CD4-positive, CD25-positive, alpha-beta regulatory T cell (primary cell): Measurements from ENCODE around the gene PPIH. TPM values are rescaled to one million over a fixed set of nuclear protein-coding genes. Genes with fewer than 3 reads are reported as not detected.
"Not testable (repeated sequence)": the region's sequence is repeated elsewhere in the genome, so short reads cannot be mapped to it uniquely, and the experiment has no call there.

ENCODE experiments used
- ATAC-seq, 2 donors: fragments of 150-1000 bp; cut with Tn5 transposase; one replicate each; pipeline ENCODE4 v1.10.0; 2021; ENCODE audit warnings: low read depth in 2 of 2, moderate number of reproducible peaks in 2 of 2, moderate library complexity in 1 of 2
- DNase-seq, 3 donors: peaks; one replicate each; pipeline versions ENCODE4 v3.0.0 to v3.0.0-alpha.2; 2012 to 2022; ENCODE audit warnings: mixed read lengths in 1 of 3
- H3K27ac ChIP-seq: one replicate; pipeline ENCODE4 v1.7.0; 2013; ENCODE audit warnings: mild to moderate bottlenecking, low read length; ENCODE audit not compliant: insufficient read depth, poor library complexity, severe bottlenecking
- H3K27me3 ChIP-seq: one replicate; pipeline ENCODE4 v1.7.0; 2013; ENCODE audit warnings: low read length; ENCODE audit not compliant: control insufficient read depth, insufficient read depth
- H3K36me3 ChIP-seq: one replicate; pipeline ENCODE4 v1.7.0; 2013; ENCODE audit warnings: mild to moderate bottlenecking, low read length, moderate library complexity; ENCODE audit not compliant: control insufficient read depth, insufficient read depth
- H3K4me1 ChIP-seq: 2 replicates; pipeline ENCODE4 v1.7.0; 2013; ENCODE audit warnings: mild to moderate bottlenecking, low read length; ENCODE audit not compliant: insufficient read depth, control insufficient read depth, poor library complexity, severe bottlenecking
- H3K4me3 ChIP-seq: one replicate; pipeline ENCODE4 v1.7.0; 2013; ENCODE audit warnings: low read depth, mild to moderate bottlenecking, low read length, moderate library complexity
- H3K9me3 ChIP-seq, 2 experiments: 1 replicate in 1 of 2; 2 replicates in 1 of 2; pipeline ENCODE4 v1.7.0; 2013; ENCODE audit warnings: low read length in 2 of 2, mild to moderate bottlenecking in 1 of 2, moderate library complexity in 1 of 2; ENCODE audit not compliant: control insufficient read depth in 2 of 2
- H3K27ac Mint-ChIP-seq, 3 donors: one replicate each; pipeline ENCODE4 v1.8.0; 2020 to 2022; ENCODE audit warnings: mild to moderate bottlenecking in 3 of 3, mixed read lengths in 3 of 3, moderate library complexity in 2 of 3
- H3K27me3 Mint-ChIP-seq: one replicate; pipeline ENCODE4 v1.8.0; 2022; ENCODE audit warnings: mild to moderate bottlenecking, mixed read lengths
- H3K36me3 Mint-ChIP-seq: one replicate; pipeline ENCODE4 v1.8.0; 2020; ENCODE audit warnings: mixed read lengths
- H3K4me1 Mint-ChIP-seq, 4 donors: one replicate each; pipeline ENCODE4 v1.8.0; 2020 to 2022; ENCODE audit warnings: mixed read lengths in 4 of 4, mild to moderate bottlenecking in 1 of 4
- H3K4me3 Mint-ChIP-seq, 4 donors: one replicate each; pipeline ENCODE4 v1.8.0; 2020 to 2022; ENCODE audit warnings: mild to moderate bottlenecking in 4 of 4, mixed read lengths in 4 of 4, moderate library complexity in 3 of 4
- H3K9me3 Mint-ChIP-seq, 7 donors: one replicate each; pipeline ENCODE4 v1.8.0; 2020 to 2022; ENCODE audit warnings: mixed read lengths in 7 of 7, mild to moderate bottlenecking in 3 of 7, moderate library complexity in 2 of 7
- polyA plus RNA-seq, 4 donors: library from polyadenylated mRNA; unstranded; fragments of 300-500 nt; fragmentation: Illumina TruSeq; gene quantifications; one replicate each; pipeline ENCODE4 v1.2.3, GENCODE V29; 2021
- total RNA-seq: library from RNA; stranded (reverse); gene quantifications from one replicate; pipeline ENCODE4 v1.2.3, GENCODE V29; 2022

The PPIH gene
- total and polyA plus RNA-seq, 5 donors from 2014 or later = 29.6 to 72.9 (median 68.4) TPM

GRCh38 chr1:42721926-42722325 is 63.7 kb downstream of the PPIH start:
- no peak overlapping the region for H3K4me3 Mint-ChIP-seq
- H3K36me3 Mint-ChIP-seq = peaks cover 16% of the 10 kb centered on the region
- H3K9me3 Mint-ChIP-seq = peaks cover 0 to 4% (median 0%) of the 10 kb centered on the region in 7 donors
- DNase-seq (no peak), ATAC-seq (no peak)
- Histone ChIP-seq H3K4me3 (no peak overlapping the region), H3K27ac (no peak overlapping the region), H3K4me1 (no peaks in the 10 kb centered on the region), H3K36me3 (no peaks in the 10 kb centered on the region), H3K27me3 (no peaks in the 10 kb centered on the region), H3K9me3 (no peaks in the 10 kb centered on the region)
- H3K4me1 Mint-ChIP-seq = no peaks in the 10 kb centered on the region
- no peak overlapping the region for H3K27ac Mint-ChIP-seq
- no peaks in the 10 kb centered on the region for H3K27me3 Mint-ChIP-seq

GRCh38 chr1:42722403-42722802 is 64.2 kb downstream of the PPIH start:
- not testable (repeated sequence) for H3K4me3 Mint-ChIP-seq

GRCh38 chr1:42723511-42723910 is 65.3 kb downstream of the PPIH start:
- H3K36me3 Mint-ChIP-seq = peaks cover 2% of the 10 kb centered on the region
- no peaks in the 10 kb centered on the region for H3K27me3 Mint-ChIP-seq
- no peak for ATAC-seq

More at GRCh38 chr1:42722403-42722802, 64.2 kb downstream of the PPIH start:
- not testable (repeated sequence) for H3K27ac ChIP-seq, H3K9me3 ChIP-seq, DNase-seq, H3K4me3 ChIP-seq, H3K27me3 Mint-ChIP-seq, ATAC-seq, H3K9me3 Mint-ChIP-seq, H3K4me1 ChIP-seq, H3K36me3 ChIP-seq, H3K27ac Mint-ChIP-seq, H3K4me1 Mint-ChIP-seq, H3K27me3 ChIP-seq
- H3K36me3 Mint-ChIP-seq = peaks cover 11% of the 10 kb centered on the region

GRCh38 chr1:42725820-42726219 is 67.6 kb downstream of the PPIH start:
- not testable (repeated sequence) for H3K36me3 Mint-ChIP-seq, H3K4me1 Mint-ChIP-seq, ATAC-seq

More at GRCh38 chr1:42723511-42723910, 65.3 kb downstream of the PPIH start:
- H3K36me3 ChIP-seq = no peaks in the 10 kb centered on the region
- H3K4me3 ChIP-seq = no peak overlapping the region
- H3K4me3 Mint-ChIP-seq = no peak overlapping the region
- no peaks in the 10 kb centered on the region for H3K9me3 Mint-ChIP-seq
- no peaks in the 10 kb centered on the region for H3K4me1 Mint-ChIP-seq
- H3K4me1 ChIP-seq = no peaks in the 10 kb centered on the region
- H3K27ac Mint-ChIP-seq = peak overlapping the region in 1 of 3 donors; percentile 75
- H3K9me3 ChIP-seq = no peaks in the 10 kb centered on the region
- no peaks in the 10 kb centered on the region for H3K27me3 ChIP-seq
- DNase-seq = no peak
- no peak overlapping the region for H3K27ac ChIP-seq

More at GRCh38 chr1:42725820-42726219, 67.6 kb downstream of the PPIH start:
- H3K4me1 ChIP-seq, H3K4me3 ChIP-seq, H3K36me3 ChIP-seq, H3K27ac Mint-ChIP-seq, H3K27me3 Mint-ChIP-seq, H3K9me3 Mint-ChIP-seq, H3K27ac ChIP-seq, DNase-seq, H3K9me3 ChIP-seq, H3K4me3 Mint-ChIP-seq, H3K27me3 ChIP-seq: not testable (repeated sequence)

Other genes starting within 250 kb of the PPIH start
- gene ZMYND12, start 202.4 kb upstream of the PPIH start, total RNA-seq = 1.0 TPM
- 1 to 10 TPM in 1 of 4 donors, under 1 TPM in 3; 0.24 to 1.4 (median 0.36) TPM for gene ZMYND12, start 202.4 kb upstream of the PPIH start, polyA plus RNA-seq
- 43.7 TPM for gene PPCS, start 201.9 kb upstream of the PPIH start, total RNA-seq
- 100 to 1,000 TPM; 129 to 162 (median 146) TPM for gene PPCS, start 201.9 kb upstream of the PPIH start, polyA plus RNA-seq
- 6.1 TPM for gene CCDC30, start 195.1 kb upstream of the PPIH start, total RNA-seq
- 1 to 10 TPM in 2 of 4 donors, under 1 TPM in 2; 0.40 to 4.2 (median 1.1) TPM for gene CCDC30, start 195.1 kb upstream of the PPIH start, polyA plus RNA-seq
- 323 TPM for gene YBX1, start 24.0 kb downstream of the PPIH start, total RNA-seq
- gene YBX1, start 24.0 kb downstream of the PPIH start, polyA plus RNA-seq = 100 to 1,000 TPM in 1 of 4 donors, 10 to 100 TPM in 3; 89.9 to 110 (median 93.1) TPM
- not detected for gene CLDN19, start 81.8 kb downstream of the PPIH start, total RNA-seq
- gene CLDN19, start 81.8 kb downstream of the PPIH start, polyA plus RNA-seq = not detected
- gene P3H1, start 108.6 kb downstream of the PPIH start, total RNA-seq = 30.4 TPM
- gene P3H1, start 108.6 kb downstream of the PPIH start, polyA plus RNA-seq = 10 to 100 TPM; 12.6 to 16.3 (median 14.3) TPM
- 14.3 TPM for gene C1orf50, start 108.8 kb downstream of the PPIH start, total RNA-seq
- 10 to 100 TPM in 1 of 4 donors, 1 to 10 TPM in 3; 3.8 to 12.7 (median 6.0) TPM for gene C1orf50, start 108.8 kb downstream of the PPIH start, polyA plus RNA-seq
- gene TMEM269, start 126.6 kb downstream of the PPIH start, total RNA-seq = 1.1 TPM
- gene TMEM269, start 126.6 kb downstream of the PPIH start, polyA plus RNA-seq = under 1 TPM in 1 of 4 donors, not detected in 3; 0.12 TPM
- gene ERMAP, start 158.7 kb downstream of the PPIH start, total RNA-seq = 4.9 TPM
- gene ERMAP, start 158.7 kb downstream of the PPIH start, polyA plus RNA-seq = 1 to 10 TPM; 2.8 to 4.1 (median 3.5) TPM
- 24.4 TPM for gene SVBP, start 159.0 kb downstream of the PPIH start, total RNA-seq
- gene SVBP, start 159.0 kb downstream of the PPIH start, polyA plus RNA-seq = 100 to 1,000 TPM in 2 of 4 donors, 10 to 100 TPM in 2; 82.7 to 126 (median 98.9) TPM
- gene ZNF691, start 188.2 kb downstream of the PPIH start, total RNA-seq = 5.3 TPM
- gene ZNF691, start 188.2 kb downstream of the PPIH start, polyA plus RNA-seq = 10 to 100 TPM in 1 of 4 donors, 1 to 10 TPM in 3; 7.6 to 13.7 (median 9.7) TPM